Skin of body (tissue), 2 donors: Measurements from ENCODE around the gene GAMT. TPM values are rescaled to one million over a fixed set of nuclear protein-coding genes. Genes with fewer than 3 reads are reported as not detected.

Experiments used
- DNase-seq: peaks from one replicate; lab custom pipeline; 2025; lab: John Stamatoyannopoulos, UW
- total RNA-seq: library from RNA; depleted of rRNA; stranded (reverse); fragments of >200 nt; gene quantifications from one replicate; pipeline ENCODE4 v1.2.3, GENCODE V29; 2014

The GAMT gene
- total RNA-seq, 1 donor from 2014 or later = 12.5 TPM

DNA sequence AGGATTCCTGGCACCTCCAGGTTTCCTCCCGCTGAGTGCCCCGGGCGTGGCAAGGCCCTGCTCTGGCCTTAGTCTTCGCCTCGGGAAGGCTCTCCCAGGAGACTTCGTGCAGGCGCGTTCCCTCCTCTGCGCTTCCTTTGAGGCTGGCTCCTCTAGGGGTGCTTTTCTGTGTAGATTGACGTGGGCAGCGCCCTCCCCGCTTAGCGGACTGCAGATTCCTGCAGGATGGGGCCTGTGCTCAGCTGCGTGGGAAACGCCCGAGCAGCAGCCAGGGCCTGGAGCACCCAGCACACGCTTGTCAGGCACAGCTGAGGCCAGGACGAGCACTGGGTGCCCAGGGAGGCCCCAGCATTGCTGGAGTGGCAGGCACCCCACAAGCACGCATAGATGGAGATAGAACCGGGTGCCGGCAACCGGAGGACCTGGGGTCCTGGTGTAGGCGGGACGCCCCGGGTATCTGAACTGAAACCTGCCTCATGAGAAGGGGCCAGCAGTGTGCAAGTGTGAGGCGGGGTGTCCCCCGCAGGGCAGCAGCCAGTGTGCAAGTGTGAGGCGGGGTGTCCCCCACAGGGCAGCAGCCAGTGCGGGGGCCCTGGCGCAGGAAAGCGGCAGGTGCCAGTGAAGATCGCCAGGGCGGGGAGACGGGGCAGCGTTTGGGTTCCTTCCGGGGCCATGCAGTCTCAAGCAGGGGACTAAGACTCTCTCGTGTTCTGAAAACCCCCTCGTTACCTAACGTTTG, 14.2 kb downstream of the GAMT start:
- no peak for DNase-seq

DNA sequence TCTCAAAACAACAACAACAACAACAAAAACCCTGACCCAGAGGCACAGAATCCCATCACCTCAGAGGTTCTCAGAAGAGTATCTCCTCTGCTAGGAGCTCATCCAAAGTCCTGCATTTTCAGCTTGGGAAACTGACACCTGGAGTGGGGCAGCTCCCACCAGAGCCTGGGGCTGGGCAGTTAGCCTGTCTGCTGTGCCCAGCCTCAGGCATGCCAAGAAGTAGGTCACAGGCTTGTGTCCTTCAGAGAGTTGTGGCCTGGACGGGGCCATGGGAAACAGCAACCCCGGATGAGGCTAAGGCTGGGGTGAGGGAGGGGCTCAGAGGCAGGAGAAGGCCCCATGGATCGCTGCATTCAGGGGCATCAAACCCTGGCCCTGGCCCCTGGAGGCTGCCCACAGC, 15.5 kb downstream of the GAMT start:
- DNase-seq = no peak

DNA sequence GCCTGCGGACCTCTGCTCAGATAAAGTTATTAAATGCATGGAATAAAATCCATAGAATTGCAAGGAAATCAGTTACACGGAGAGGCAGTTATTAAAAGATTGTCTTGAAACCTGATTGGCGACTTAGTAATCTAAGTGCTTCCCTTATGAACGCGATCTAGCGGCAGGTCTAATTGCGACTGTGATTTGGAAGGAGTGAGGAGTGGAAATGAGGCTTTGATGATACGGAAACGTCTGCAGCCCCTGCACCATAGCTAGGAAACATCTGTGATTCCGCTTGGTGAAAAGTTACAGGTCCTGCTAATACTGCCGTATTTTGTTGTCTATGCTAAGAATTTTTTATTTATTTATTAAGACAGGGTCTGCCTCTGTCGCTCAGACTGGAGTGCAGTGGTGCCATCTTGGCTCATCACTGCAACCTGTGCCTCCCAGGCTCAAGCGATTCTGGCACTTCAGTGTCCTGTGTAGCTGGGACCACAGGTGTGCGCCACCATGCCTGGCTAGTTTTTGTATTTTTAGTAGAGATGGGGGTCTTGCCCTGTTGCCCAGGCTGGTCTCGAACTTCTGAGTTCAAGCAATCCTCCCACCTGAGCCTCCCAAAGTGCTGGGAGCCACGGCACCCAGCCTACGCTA, 16.7 kb downstream of the GAMT start:
- DNase-seq = no peak

DNA sequence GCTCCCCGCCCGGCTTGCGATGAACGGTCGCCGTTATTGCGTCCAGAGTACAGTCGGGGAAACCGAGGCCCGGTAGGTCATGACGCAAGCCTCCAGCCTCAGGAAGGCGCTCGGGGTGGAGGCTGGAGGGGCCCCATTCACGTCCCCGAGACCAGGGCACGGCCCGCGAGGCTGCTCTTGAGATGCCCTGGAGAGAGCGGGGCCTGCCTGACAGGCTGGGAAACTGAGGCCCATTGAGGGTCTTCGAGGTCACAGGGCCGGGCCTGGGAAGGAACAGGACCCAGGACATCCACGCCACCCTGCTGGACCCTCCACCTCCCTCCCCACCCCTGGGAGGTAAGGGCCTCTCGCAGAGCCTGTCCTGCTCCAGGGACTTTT, 17.3 kb downstream of the GAMT start:
- DNase-seq = no peak

DNA sequence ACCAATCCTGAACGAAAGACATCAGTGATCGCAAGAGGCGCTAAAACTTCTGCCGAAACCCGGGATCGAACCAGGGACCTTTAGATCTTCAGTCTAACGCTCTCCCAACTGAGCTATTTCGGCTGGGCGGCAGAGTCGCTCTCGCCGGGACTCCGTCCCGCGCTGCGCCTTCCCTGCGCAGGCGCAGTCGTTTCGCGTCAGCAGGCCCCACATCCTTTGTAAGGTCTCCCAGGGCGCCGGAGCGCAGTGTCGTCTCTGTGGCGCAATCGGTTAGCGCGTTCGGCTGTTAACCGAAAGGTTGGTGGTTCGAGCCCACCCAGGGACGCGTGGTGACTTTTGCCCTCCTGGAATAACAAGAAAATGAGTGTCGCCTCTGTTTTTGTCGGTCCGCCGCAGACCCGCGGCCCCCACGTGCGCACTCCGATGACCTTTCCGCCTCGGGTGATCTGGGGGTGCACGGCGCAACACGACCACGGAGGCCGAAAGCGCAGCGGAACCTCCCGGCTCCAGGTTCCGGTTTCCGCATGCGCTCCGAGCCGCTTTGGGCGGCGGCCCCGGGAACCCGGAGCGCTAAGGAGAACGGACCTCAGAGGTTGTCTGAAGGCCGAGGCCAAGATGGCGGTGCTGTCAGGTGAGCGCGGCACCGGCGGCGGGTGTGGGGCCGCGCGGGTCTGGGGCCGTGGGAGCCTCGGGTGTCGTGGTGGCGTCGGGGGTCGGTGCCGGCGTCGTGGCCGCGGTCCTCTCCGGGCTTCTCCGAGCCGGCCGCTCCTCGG, 17.8 kb downstream of the GAMT start, which contains the start of gene NDUFS7:
NDUFS7 (plus strand) TSS at position 596 of the 773 bp plus-strand sequence; CDS start at position 616, 20 bp downstream.
- DNase-seq = peak; percentile 86

DNA sequence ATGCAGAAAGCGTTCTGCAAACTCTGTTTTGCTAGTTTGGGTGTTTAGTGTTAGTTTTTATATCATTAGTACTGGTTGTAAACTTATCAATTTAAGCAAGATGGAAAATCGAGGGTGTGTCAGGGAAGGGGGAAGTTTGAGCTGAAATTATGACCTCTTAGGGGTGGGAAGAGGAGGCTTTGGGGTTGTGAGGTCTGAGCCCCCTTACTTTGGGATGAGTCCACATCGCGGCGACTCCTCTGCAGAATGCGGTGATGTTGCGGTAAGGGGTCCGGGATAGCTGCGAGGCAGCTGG, 18.4 kb downstream of the GAMT start:
- no peak for DNase-seq

- DNase-seq = no peak
Measured at GRCh38 chr19:1382250-1382649, 19.1 kb downstream of the GAMT start.

- no peak for DNase-seq
Measured at GRCh38 chr19:1379961-1380489, 21.3 kb downstream of the GAMT start.

DNA sequence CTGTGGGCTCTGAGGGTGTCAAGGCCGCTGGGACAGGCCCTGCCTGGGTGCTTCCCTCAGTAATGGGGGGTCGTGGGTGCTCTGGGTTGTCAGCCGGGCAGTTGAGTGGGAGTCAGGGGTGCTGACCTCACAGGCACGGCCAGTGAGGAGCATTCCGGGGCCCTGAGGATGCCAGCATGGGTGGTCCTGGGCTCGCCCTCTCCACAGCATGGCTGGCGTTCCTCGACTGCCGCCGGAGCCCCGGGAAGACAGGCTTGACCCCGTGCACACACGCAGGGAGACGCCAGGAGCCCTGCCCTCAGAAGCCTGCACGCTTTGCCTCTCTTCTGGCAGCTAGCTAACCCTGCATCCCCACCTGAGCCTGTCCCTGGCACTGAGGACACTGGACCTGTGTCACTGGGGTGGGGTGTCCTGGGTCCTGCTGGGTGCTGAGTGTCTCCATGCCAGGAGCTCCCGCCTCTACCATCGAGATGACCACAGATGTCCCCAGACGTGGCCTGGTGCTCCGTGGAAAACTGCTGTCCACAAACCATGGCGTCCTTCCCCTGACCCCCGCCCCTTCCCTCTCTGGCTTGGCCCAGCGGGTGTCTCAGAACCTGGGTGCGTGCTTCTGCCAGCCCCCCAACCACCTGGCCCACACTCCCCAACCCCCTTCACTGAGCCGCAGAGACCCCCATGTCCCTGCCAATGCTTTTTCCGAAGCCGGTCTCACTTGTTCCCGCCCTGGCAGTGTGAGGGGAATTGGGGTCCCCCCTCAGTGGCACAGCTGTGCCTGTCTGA, 22.0 kb downstream of the GAMT start:
- no peak for DNase-seq

DNA sequence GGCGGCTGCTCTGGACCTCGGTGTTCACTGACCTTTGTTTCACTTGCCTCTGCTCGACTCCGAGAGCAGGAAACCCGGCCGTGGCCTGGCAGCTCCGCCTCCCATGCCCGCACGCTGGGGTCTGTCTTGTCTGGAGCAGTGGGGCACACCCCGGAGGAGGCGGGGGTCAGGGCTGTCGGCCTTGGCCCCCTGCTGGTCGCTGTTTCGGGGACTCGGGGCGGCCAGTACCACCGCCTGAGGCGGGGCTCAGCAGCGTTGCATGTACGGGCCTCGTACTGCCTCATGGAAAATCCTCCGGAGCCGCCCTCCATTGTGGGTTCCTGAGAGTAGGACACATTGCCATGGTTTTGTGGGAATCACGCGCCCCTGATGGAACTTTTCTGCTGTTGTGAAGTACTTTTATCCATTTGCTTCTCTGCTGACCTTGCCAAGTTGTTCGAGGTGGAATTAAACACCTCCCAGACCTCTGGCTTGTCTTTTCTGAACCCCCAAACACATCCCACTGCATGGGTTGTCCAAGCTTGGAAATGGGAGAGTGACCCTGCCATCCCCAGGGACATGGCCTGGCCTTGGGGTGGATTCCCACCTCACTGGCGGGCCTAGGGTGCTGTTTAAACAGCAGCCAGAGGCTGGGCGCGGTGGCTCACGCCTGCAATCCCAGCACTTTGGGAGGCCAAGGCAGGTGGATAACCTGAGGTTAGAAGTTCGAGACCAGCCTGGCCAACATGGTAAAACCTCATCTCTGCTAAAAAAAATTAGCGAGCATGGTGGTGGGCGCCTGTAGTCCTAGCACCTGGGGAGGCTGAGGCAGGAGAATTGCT, 23.2 kb downstream of the GAMT start:
- DNase-seq = no peak

- DNase-seq = no peak
Measured at GRCh38 chr19:1377176-1377964, 24.0 kb downstream of the GAMT start.

- no peak for DNase-seq
Measured at GRCh38 chr19:1376415-1376805, 24.9 kb downstream of the GAMT start.

- no peak for DNase-seq
Measured at GRCh38 chr19:1374250-1374577, 27.1 kb downstream of the GAMT start.

DNA sequence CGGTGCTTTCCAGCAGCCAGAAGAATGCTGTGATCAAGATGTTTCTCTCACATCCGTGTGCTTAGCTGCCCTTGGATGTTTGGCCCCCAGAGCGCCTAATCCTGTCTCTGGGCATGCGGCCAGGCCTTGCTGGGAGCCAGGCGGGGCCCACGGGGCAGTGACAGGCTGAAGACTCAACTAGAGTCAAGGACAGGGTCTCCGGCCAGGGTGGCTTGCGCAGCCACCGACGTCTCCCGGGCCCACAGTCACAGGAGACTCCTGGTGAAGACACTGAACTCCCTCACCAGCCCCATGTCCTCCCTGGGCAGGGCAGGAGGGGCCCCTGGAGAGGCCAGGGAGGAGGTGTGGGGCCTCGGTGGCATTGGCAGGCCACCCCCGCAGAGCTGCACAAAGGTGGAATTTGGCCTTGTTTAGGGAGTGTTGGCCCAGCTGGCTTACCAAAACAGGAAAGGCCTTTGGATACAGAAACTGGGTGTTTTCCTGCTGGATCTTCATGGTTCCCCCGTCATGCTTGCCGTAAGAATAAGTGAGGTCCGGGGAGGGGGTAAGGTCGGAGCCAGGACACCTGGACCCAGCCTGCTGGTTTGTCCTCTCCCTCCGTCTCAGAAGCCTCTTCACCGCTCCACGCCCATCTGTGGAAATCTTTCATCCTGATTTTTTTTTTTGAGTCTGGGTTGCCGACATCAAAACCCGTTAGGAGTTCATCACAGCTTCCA, 27.6 kb downstream of the GAMT start:
- DNase-seq = no peak

DNA sequence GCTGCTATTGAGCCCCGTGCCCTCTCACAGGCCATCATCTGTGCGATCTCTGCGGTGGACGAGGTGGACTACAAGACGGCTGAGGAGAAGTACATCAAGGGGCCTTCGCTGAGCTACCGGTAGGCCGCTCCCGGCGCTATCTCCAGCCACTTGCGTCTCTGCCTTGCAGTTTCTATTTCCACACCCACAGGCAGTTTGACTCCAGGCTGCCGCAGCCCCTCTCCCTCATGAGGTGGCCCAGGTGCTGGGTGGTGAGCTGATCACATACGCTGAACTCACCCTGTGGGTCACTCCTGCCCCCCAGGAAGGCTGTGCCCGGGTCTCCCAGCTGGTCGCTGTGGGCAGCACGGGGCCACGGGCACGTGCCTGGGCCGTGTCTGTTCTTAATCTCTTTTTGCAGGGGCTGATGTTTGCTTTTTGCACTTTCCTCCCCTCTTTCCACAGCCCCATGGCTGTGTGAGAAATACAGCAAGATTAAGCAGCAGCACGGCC, 28.3 kb downstream of the GAMT start:
- DNase-seq = no peak

GRCh38 chr19:1370579-1371361, 30.6 kb downstream of the GAMT start:
- no peak for DNase-seq

DNA sequence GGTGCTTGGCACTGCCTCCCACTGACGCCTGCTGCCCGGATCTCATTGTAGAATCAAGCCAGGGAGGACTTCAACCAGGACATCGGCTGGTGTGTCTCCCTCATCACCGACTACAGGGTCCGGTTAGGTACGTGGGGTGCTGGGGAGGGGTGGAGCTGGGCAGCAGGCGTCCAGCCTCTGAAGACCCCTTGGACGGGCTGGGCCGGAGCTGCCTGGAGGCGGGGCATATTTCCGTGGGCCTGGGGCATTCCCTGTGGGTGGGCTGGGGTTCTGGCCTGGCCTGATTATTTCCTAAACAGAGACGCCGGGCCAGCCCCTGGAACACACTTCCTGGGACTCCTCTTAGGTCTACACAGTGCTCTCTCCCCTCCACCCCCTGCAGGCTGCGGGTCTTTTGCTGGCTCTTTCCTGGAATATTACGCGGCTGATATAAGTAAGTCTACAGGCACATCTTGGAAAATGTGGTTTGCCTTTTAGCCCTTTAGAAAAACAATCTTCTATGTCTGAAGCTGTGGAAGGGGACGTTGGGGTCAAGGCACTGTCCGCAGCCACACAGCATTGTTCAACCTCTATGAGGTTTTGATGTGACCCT, 32.0 kb downstream of the GAMT start:
- DNase-seq = no peak
